ENCODE results near the gene C2orf69. TPM values are rescaled to one million over a fixed set of nuclear protein-coding genes. Genes with fewer than 3 reads are reported as not detected.

The C2orf69 gene
- total RNA-seq, 1 donor from 2014 or later: 16.6 TPM

DNA sequence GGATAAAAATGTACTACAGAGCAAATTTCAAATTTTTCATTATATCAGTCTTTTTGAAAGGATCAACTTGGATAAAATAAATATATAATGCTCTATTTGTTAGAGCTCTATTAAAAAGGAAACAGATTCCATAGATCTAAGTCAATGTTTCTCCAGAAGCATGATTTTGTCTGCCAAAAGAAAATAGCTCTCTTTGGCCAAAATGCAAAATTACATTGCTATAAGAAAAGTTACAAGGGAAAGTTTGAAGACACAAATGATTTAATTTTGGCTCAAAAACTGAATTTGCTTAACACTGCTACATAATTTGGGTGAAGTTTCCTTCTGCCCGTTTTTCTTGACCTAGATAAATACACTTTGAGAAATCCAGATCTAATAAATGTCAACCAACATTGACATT lies 15.7 kb downstream of the C2orf69 start:
- H3K4me3 Mint-ChIP-seq: no peak overlapping the region
- intact Hi-C loops (cut with micrococcal nuclease): loop anchor here (2.0 kb wide), 1 partner anchor 28 kb away; the partner anchor contains the start of genes MAIP1 and TYW5

DNA sequence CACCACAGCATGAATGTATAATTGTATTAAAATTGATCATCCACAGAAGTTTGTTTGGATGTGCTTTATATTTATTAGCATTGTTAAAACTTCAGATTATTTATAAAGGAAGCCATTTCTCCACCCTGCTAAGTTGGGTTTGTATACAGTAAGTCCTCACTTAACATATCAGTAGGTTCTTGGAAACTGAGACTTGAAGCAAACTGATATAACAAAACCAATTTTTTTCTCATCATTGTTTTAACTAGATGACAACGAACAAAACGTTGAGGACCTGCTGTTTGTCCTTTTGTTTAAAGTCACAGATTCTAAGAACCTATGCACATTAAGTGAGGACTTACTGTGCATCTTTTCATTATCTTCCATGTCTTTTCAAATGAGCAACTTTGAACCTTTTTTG lies 17.1 kb downstream of the C2orf69 start:
- no peak overlapping the region for H3K27ac Mint-ChIP-seq
- peaks cover 20% of the 10 kb centered on the region for H3K4me1 Mint-ChIP-seq (ENCODE audit: low read depth)
- H3K4me3 Mint-ChIP-seq: no peak overlapping the region
- intact Hi-C loops (cut with micrococcal nuclease): no loop called here
- DNase-seq (ENCODE audit: low spot score): no peak
- no peaks in the 10 kb centered on the region for H3K27me3 Mint-ChIP-seq (ENCODE audit: insufficient read depth)
- peaks cover 27% of the 10 kb centered on the region for H3K36me3 Mint-ChIP-seq (ENCODE audit: low read depth)
- H3K9me3 Mint-ChIP-seq: no peaks in the 10 kb centered on the region

More for the DNA sequence above, 15.7 kb downstream of the C2orf69 start:
- Mint-ChIP-seq H3K27me3 (ENCODE audit: insufficient read depth) (no peaks in the 10 kb centered on the region), H3K9me3 (no peaks in the 10 kb centered on the region), H3K4me1 (ENCODE audit: low read depth) (peaks cover 26% of the 10 kb centered on the region), H3K27ac (no peak overlapping the region), H3K36me3 (ENCODE audit: low read depth) (peaks cover 29% of the 10 kb centered on the region)
- DNase-seq (ENCODE audit: low spot score): no peak

GRCh38 chr2:199928626-199929025 lies 17.5 kb downstream of the C2orf69 start:
- Mint-ChIP-seq H3K4me3 (no peak overlapping the region), H3K27me3 (ENCODE audit: insufficient read depth) (no peaks in the 10 kb centered on the region), H3K27ac (no peak overlapping the region), H3K36me3 (ENCODE audit: low read depth) (peaks cover 28% of the 10 kb centered on the region), H3K4me1 (ENCODE audit: low read depth) (peaks cover 22% of the 10 kb centered on the region), H3K9me3 (no peaks in the 10 kb centered on the region)
- no peak for DNase-seq (ENCODE audit: low spot score)
- intact Hi-C loops (cut with micrococcal nuclease): no loop called here

DNA sequence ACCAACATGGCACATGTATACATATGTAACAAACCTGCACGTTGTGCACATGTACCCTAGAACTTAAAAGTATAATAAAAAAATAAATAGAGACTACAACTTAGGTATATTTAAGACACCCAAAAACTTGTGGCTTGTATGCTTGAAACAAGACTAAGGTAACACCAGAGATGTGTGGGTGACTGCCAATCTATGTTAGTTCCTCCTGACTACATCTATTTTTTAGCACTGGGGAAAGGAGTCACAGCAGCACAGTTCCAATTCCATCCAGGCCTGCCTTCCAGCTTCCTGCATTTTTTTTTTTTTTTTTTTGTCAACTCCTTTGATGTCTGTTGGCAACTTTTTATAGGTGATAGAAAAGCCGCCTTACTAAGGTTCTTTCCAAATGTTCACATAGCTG lies 18.2 kb downstream of the C2orf69 start:
- Mint-ChIP-seq H3K27ac (no peak overlapping the region), H3K4me1 (ENCODE audit: low read depth) (peaks cover 17% of the 10 kb centered on the region), H3K27me3 (ENCODE audit: insufficient read depth) (no peaks in the 10 kb centered on the region), H3K9me3 (no peaks in the 10 kb centered on the region), H3K4me3 (no peak overlapping the region), H3K36me3 (ENCODE audit: low read depth) (peaks cover 29% of the 10 kb centered on the region)
- intact Hi-C loops (cut with micrococcal nuclease): no loop called here
- no peak for DNase-seq (ENCODE audit: low spot score)

DNA sequence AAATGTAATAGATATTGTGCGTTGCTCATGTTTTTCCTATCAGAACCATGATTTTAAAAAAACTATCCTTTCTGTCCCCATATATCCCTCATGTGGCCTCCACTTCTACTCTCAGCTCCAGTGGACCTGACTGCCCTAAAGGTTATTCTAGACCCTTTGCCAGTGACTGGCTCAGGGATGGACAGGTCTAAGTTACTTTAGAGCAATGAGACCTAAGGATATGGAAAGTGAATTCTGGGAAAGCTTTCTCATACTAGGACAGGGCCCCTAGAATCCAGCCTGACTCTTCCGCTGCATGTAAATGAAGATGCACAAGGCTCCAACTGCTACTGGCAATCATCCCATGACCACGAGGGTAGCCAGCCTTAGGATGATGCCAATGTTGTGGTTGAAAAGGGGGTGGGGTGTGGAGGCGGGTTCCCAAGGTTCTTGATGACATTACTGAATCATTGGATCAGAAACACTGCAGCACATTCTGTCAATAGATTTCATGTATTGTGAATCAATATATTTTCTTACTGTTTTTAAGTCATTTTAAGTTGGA lies 21.3 kb downstream of the C2orf69 start:
- H3K27ac Mint-ChIP-seq: no peak overlapping the region

DNA sequence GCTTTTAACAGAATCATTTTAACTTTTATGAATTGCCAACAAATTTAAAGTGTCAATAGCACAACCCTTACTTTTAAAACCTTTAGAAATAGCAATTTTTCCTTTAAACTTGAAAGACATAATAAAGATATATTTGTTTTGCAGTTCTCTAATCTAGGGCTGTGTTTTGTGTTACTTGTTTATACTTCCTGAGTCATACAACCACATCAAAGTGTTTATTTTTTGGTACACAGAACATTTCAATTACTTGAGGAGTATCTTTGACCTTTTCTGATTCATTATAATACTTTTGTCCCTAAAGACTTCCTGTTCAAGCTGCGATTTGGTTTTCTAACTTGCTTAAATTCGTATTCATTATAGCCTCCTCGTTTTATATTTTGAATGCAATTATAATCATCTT lies 22.4 kb downstream of the C2orf69 start:
- intact Hi-C loops (cut with micrococcal nuclease): no loop called here
- no peaks in the 10 kb centered on the region for H3K27me3 Mint-ChIP-seq (ENCODE audit: insufficient read depth)
- H3K36me3 Mint-ChIP-seq (ENCODE audit: low read depth): peaks cover 27% of the 10 kb centered on the region
- no peak overlapping the region for H3K27ac Mint-ChIP-seq
- DNase-seq (ENCODE audit: low spot score): no peak
- no peak overlapping the region for H3K4me3 Mint-ChIP-seq
- H3K9me3 Mint-ChIP-seq: no peaks in the 10 kb centered on the region
- peaks cover 5% of the 10 kb centered on the region for H3K4me1 Mint-ChIP-seq (ENCODE audit: low read depth)

More for the DNA sequence above, 21.3 kb downstream of the C2orf69 start:
- peaks cover 22% of the 10 kb centered on the region for H3K36me3 Mint-ChIP-seq (ENCODE audit: low read depth)
- peaks cover 5% of the 10 kb centered on the region for H3K4me1 Mint-ChIP-seq (ENCODE audit: low read depth)
- DNase-seq (ENCODE audit: low spot score): no peak
- H3K4me3 Mint-ChIP-seq: no peak overlapping the region
- intact Hi-C loops (cut with micrococcal nuclease): no loop called here
- H3K27me3 Mint-ChIP-seq (ENCODE audit: insufficient read depth): no peaks in the 10 kb centered on the region
- H3K9me3 Mint-ChIP-seq: no peaks in the 10 kb centered on the region

GRCh38 chr2:199936554-199936953 lies 25.5 kb downstream of the C2orf69 start:
- Mint-ChIP-seq H3K4me3 (no peak overlapping the region), H3K4me1 (ENCODE audit: low read depth) (peaks cover 9% of the 10 kb centered on the region), H3K9me3 (no peaks in the 10 kb centered on the region), H3K36me3 (ENCODE audit: low read depth) (peaks cover 28% of the 10 kb centered on the region), H3K27ac (no peak overlapping the region), H3K27me3 (ENCODE audit: insufficient read depth) (no peaks in the 10 kb centered on the region)
- intact Hi-C loops (cut with micrococcal nuclease): no loop called here
- DNase-seq (ENCODE audit: low spot score): no peak

GRCh38 chr2:199940373-199940772 lies 29.3 kb downstream of the C2orf69 start:
- Mint-ChIP-seq H3K36me3 (ENCODE audit: low read depth) (peaks cover 31% of the 10 kb centered on the region), H3K9me3 (no peaks in the 10 kb centered on the region), H3K4me3 (no peak overlapping the region), H3K4me1 (ENCODE audit: low read depth) (peaks cover 24% of the 10 kb centered on the region), H3K27ac (no peak overlapping the region), H3K27me3 (ENCODE audit: insufficient read depth) (no peaks in the 10 kb centered on the region)
- intact Hi-C loops (cut with micrococcal nuclease): loop anchor here (5.0 kb wide), 1 partner anchor 78 kb away; no protein-coding TSS in a partner anchor
- no peak for DNase-seq (ENCODE audit: low spot score)

GRCh38 chr2:199943373-199943772 lies 32.3 kb downstream of the C2orf69 start:
- Mint-ChIP-seq H3K27ac (peak overlapping the region; percentile 43), H3K4me3 (no peak overlapping the region), H3K36me3 (ENCODE audit: low read depth) (peaks cover 38% of the 10 kb centered on the region), H3K4me1 (ENCODE audit: low read depth) (peaks cover 41% of the 10 kb centered on the region), H3K9me3 (no peaks in the 10 kb centered on the region), H3K27me3 (ENCODE audit: insufficient read depth) (no peaks in the 10 kb centered on the region)
- intact Hi-C loops (cut with micrococcal nuclease): loop anchor here (5.0 kb wide), 1 partner anchor 81 kb away; no protein-coding TSS in a partner anchor
- DNase-seq (ENCODE audit: low spot score): no peak

GRCh38 chr2:199946196-199946595 lies 35.1 kb downstream of the C2orf69 start:
- Mint-ChIP-seq H3K4me3 (no peak overlapping the region), H3K9me3 (no peaks in the 10 kb centered on the region), H3K27me3 (ENCODE audit: insufficient read depth) (no peaks in the 10 kb centered on the region), H3K27ac (no peak overlapping the region), H3K4me1 (ENCODE audit: low read depth) (peaks cover 56% of the 10 kb centered on the region), H3K36me3 (ENCODE audit: low read depth) (peaks cover 37% of the 10 kb centered on the region)
- intact Hi-C loops (cut with micrococcal nuclease): no loop called here
- no peak for DNase-seq (ENCODE audit: low spot score)

GRCh38 chr2:199946836-199947235 lies 35.7 kb downstream of the C2orf69 start:
- no peak overlapping the region for H3K27ac Mint-ChIP-seq
- peaks cover 62% of the 10 kb centered on the region for H3K4me1 Mint-ChIP-seq (ENCODE audit: low read depth)
- intact Hi-C loops (cut with micrococcal nuclease): no loop called here
- peaks cover 40% of the 10 kb centered on the region for H3K36me3 Mint-ChIP-seq (ENCODE audit: low read depth)
- no peak for DNase-seq (ENCODE audit: low spot score)
- no peaks in the 10 kb centered on the region for H3K9me3 Mint-ChIP-seq
- H3K4me3 Mint-ChIP-seq: no peak overlapping the region
- no peaks in the 10 kb centered on the region for H3K27me3 Mint-ChIP-seq (ENCODE audit: insufficient read depth)

DNA sequence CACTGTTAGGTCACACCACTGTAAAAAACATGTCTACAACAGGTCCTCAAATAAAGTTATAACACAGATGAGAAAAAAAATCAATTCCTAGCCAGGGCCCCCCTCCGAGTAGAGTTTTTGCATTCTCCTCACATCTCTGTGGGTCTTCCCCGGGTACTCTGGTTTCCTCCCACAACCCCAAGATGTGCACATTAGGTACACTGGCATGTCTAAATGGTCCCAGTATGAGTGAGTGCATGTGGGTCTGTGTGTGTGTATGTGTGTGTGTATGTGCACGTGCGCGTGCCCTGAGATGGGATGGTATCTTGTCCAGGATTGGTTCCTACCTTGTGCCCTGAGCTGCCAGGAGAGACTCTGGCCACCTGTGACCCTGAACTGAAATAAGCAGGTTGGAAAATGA lies 39.3 kb downstream of the C2orf69 start:
- DNase-seq (ENCODE audit: low spot score): no peak
- intact Hi-C loops (cut with micrococcal nuclease): no loop called here
- Mint-ChIP-seq H3K4me3 (peak overlapping the region; percentile 28), H3K27ac (peak overlapping the region; percentile 74), H3K36me3 (ENCODE audit: low read depth) (peaks cover 34% of the 10 kb centered on the region), H3K27me3 (ENCODE audit: insufficient read depth) (no peaks in the 10 kb centered on the region), H3K4me1 (ENCODE audit: low read depth) (peaks cover 64% of the 10 kb centered on the region), H3K9me3 (no peaks in the 10 kb centered on the region)

DNA sequence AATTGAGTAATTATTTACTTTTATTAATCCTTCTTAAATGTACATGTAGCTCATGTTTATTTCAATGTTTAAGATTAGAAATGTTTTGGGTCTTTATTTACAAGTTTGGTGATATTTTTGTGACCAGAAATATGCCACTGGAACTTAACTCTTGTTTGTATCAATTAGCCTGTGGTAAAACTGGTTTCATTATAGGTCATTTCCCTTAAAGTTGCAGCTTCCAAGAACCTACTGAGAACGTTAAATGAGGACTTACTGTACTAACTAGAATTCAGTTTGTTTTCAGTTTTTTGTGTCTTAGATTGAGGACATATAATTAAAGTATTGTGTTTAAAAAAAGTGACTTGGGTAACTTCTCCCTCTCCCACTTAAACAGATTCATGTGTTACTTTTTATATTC lies 39.9 kb downstream of the C2orf69 start:
- Mint-ChIP-seq H3K4me1 (ENCODE audit: low read depth) (peaks cover 57% of the 10 kb centered on the region), H3K9me3 (no peaks in the 10 kb centered on the region), H3K27me3 (ENCODE audit: insufficient read depth) (no peaks in the 10 kb centered on the region), H3K36me3 (ENCODE audit: low read depth) (peaks cover 29% of the 10 kb centered on the region), H3K4me3 (no peak overlapping the region), H3K27ac (peak overlapping the region; percentile 61)
- intact Hi-C loops (cut with micrococcal nuclease): no loop called here
- DNase-seq (ENCODE audit: low spot score): no peak

DNA sequence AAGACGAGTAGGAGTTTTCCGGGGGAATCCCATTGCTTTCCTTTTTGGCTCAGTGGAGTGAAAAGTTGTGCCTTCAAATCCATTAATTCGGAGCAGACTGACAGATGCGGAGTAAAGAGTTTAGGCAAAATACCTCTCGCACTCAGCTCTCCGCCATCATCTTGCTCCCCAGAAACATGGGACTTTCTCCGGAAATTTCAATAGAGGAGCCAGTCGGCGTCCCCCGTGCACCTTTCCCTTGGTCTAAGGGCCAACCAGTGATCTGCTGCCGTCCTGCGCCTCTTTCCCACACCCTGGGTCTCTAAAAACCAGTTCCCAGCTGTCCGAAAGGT lies 43.9 kb downstream of the C2orf69 start:
- intact Hi-C loops (cut with micrococcal nuclease): loop anchor here (1.0 to 5.0 kb wide), 9 partner anchors 24 to 907 kb away; partner anchors contain the start of genes BZW1, C2orf69, CLK1 and FTCDNL1
- Mint-ChIP-seq H3K36me3 (ENCODE audit: low read depth) (peaks cover 35% of the 10 kb centered on the region), H3K27me3 (ENCODE audit: insufficient read depth) (no peaks in the 10 kb centered on the region)

More for the DNA sequence above, 43.9 kb downstream of the C2orf69 start:
- peak overlapping the region; percentile 99 for H3K4me3 Mint-ChIP-seq
- DNase-seq (ENCODE audit: low spot score): no peak
- peaks cover 68% of the 10 kb centered on the region for H3K4me1 Mint-ChIP-seq (ENCODE audit: low read depth)
- no peaks in the 10 kb centered on the region for H3K9me3 Mint-ChIP-seq
- H3K27ac Mint-ChIP-seq: peak overlapping the region; percentile 93
